ENCODE results near the gene CHPF2. TPM values are rescaled to one million over a fixed set of nuclear protein-coding genes. Genes with fewer than 3 reads are reported as not detected.

The CHPF2 gene, protein sequence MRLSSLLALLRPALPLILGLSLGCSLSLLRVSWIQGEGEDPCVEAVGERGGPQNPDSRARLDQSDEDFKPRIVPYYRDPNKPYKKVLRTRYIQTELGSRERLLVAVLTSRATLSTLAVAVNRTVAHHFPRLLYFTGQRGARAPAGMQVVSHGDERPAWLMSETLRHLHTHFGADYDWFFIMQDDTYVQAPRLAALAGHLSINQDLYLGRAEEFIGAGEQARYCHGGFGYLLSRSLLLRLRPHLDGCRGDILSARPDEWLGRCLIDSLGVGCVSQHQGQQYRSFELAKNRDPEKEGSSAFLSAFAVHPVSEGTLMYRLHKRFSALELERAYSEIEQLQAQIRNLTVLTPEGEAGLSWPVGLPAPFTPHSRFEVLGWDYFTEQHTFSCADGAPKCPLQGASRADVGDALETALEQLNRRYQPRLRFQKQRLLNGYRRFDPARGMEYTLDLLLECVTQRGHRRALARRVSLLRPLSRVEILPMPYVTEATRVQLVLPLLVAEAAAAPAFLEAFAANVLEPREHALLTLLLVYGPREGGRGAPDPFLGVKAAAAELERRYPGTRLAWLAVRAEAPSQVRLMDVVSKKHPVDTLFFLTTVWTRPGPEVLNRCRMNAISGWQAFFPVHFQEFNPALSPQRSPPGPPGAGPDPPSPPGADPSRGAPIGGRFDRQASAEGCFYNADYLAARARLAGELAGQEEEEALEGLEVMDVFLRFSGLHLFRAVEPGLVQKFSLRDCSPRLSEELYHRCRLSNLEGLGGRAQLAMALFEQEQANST
- total RNA-seq: 60.8 and 86.1 TPM in 2 replicates

DNA sequence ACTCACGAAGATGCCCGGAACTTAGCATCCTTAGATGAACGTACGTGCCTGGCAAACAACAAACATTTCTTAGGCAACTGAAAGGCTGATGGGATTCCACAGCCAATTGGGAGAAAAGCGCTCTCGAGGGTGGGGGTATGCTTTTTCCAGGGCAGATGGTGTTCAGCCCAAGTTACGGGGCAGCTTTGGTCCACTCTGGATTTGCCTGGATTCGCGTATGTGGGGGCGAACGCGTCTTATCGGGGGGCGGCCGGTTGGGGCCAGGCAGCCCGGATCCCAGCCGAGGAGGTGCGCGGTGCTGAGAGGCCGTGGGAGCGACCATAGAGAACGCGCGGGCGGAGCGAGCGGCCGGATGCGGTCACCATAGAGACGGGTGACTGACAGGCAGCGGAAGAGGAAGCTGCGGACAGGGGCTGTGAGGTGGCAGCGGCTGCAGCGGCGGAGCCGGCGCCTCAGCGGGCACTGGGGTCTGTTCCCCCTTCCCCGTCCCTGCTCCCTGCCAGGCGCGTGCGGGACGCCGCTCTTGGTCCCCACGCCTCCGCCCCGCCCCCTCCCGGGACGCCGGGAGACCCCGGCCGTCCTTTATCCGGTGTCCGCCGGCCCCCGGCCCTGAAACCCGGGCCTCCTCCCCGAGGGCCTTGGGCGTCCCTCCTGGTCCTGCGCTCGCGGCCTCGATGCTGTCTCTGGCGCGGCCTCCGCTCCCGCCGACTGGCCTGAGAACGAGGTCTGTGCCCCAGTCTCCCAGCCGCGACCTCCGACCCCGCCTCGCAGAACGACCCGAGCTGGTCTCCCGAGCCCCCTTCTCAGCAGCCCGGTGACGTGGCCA is at the start of gene CHPF2:
Gene CHPF2 (plus strand): TSS at position 393 of the 826 bp plus-strand sequence. CDS start 1,529 bp downstream, outside the sequence.

GRCh38 chr7:151186640-151187408 is 45.5 kb upstream of the CHPF2 start, which contains the start of gene ASB10:
Gene ASB10 (minus strand): TSS chr7:151187250. CDS start chr7:151187130, 120 bp downstream.

DNA sequence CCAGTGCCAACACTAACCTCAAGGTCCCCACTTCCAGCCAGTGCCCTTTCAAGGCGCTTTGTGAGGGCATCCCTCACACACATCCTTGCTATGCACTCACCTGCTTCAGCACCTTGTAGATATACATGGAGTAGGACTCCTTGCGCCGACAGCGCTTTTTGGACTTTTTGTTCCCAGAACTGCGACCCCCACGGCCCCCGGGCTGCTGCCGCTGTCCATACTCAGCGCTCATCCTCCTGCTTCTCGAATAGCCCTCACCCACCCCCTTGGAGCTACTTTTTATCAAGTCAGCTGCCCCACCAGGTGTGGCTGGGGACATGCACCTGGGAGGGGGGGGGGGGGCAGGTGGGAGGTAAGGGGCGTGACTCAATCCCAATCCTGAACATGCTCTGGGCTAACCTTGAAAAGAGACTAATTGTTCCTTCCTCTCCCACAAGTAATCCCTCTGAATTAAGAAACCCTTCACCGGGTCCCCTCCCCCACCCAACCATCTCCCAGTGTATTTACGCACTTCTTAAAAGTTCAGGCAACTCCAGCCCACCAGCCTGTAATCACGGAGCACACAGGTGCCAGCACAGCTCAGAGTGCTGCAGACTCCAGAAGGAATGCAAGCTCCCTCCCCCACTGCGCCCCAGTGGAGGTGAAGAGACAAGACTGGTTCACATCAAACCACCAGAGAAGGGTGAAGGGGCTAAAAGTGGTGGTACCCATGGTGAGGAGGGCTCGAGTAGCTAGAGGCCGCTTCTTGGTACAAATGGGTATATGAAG is 22.0 kb upstream of the CHPF2 start, which contains the start of gene H2BK1:
Gene H2BK1 (minus strand): TSS at position 402 of the 768 bp plus-strand sequence. CDS start 170 bp downstream, at position 232.

GRCh38 chr7:151226875-151227782 is 5.2 kb upstream of the CHPF2 start, which contains the start of gene ABCF2:
Gene ABCF2 (minus strand): TSS chr7:151227205. CDS start chr7:151226458, 747 bp downstream.

GRCh38 chr7:151248346-151249033 is 16.2 kb downstream of the CHPF2 start, which contains the start of gene SMARCD3:
Gene SMARCD3 (minus strand): TSS chr7:151248694. CDS start chr7:151248562, 132 bp downstream.

Other genes with a start within 250 kb of the CHPF2 start
- 3.3 and 3.7 TPM in 2 replicates for gene NOS3, start 241.5 kb upstream of the CHPF2 start, total RNA-seq
- 0.11 and 0.12 TPM in 2 replicates for gene ATG9B, start 208.0 kb upstream of the CHPF2 start, total RNA-seq
- 43.1 and 50.1 TPM in 2 replicates for gene ABCB8, start 204.0 kb upstream of the CHPF2 start, total RNA-seq
- under 0.01 and 0.75 TPM in 2 replicates for gene ASIC3, start 184.0 kb upstream of the CHPF2 start, total RNA-seq
- 17.7 and 21.6 TPM in 2 replicates for gene CDK5, start 174.6 kb upstream of the CHPF2 start, total RNA-seq
- gene SLC4A2, start 172.9 kb upstream of the CHPF2 start, total RNA-seq: 74.8 and 89.6 TPM in 2 replicates
- 78.5 and 88.9 TPM in 2 replicates for gene FASTK, start 151.7 kb upstream of the CHPF2 start, total RNA-seq
- gene TMUB1, start 149.0 kb upstream of the CHPF2 start, total RNA-seq: 20.6 and 23.4 TPM in 2 replicates
- gene AGAP3, start 146.0 kb upstream of the CHPF2 start, total RNA-seq: 41.9 and 48.9 TPM in 2 replicates
- gene GBX1, start 64.8 kb upstream of the CHPF2 start, total RNA-seq: not detected in 2 replicates
- not detected in 2 replicates for gene ASB10, start 45.2 kb upstream of the CHPF2 start, total RNA-seq
- not detected in 2 replicates for gene H2BK1, start 22.0 kb upstream of the CHPF2 start, total RNA-seq
- gene ABCF2, start 5.3 kb upstream of the CHPF2 start, total RNA-seq: 57.7 and 84.9 TPM in 2 replicates
- gene SMARCD3, start 16.2 kb downstream of the CHPF2 start, total RNA-seq: 25.6 and 35.7 TPM in 2 replicates
- 48.4 and 51.2 TPM in 2 replicates for gene NUB1, start 109.3 kb downstream of the CHPF2 start, total RNA-seq
- 0.22 TPM in 1 of 2 replicates, not detected in the other for gene WDR86, start 177.6 kb downstream of the CHPF2 start, total RNA-seq
- gene CRYGN, start 207.7 kb downstream of the CHPF2 start, total RNA-seq: 0.25 TPM in 1 of 2 replicates, not detected in the other

All from uterine smooth muscle cell (primary cell).